ENCODE data around the gene PITPNB. TPM values are rescaled to one million over a fixed set of nuclear protein-coding genes. Genes with fewer than 3 reads are reported as not detected.

The PITPNB gene
- total RNA-seq, 1 donor from 2014 or later = 78.7 TPM

GRCh38 chr22:27896245-27896644, 22.8 kb downstream of the PITPNB start:
- H3K27me3 Mint-ChIP-seq (ENCODE audit: low read depth) = no peaks in the 10 kb centered on the region
- TF ChIP-seq CTCF (IDR thresholded peaks at IDR 0.05) = no peak
- no peak overlapping the region for H3K27ac Mint-ChIP-seq (ENCODE audit: unreplicated experiment)
- H3K4me1 Mint-ChIP-seq (ENCODE audit: low read depth) = peaks cover 10% of the 10 kb centered on the region
- no peak overlapping the region for H3K4me3 Mint-ChIP-seq (ENCODE audit: unreplicated experiment)
- DNase-seq (ENCODE audit: low spot score) = no peak
- H3K9me3 Mint-ChIP-seq (ENCODE audit: low read depth) = no peaks in the 10 kb centered on the region
- peaks cover 41% of the 10 kb centered on the region for H3K36me3 Mint-ChIP-seq (ENCODE audit: low read depth)

GRCh38 chr22:27895600-27895999, 23.5 kb downstream of the PITPNB start:
- Mint-ChIP-seq H3K4me1 (ENCODE audit: low read depth) (peaks cover 8% of the 10 kb centered on the region), H3K9me3 (ENCODE audit: low read depth) (no peaks in the 10 kb centered on the region), H3K27ac (ENCODE audit: unreplicated experiment) (no peak overlapping the region), H3K36me3 (ENCODE audit: low read depth) (peaks cover 38% of the 10 kb centered on the region), H3K27me3 (ENCODE audit: low read depth) (no peaks in the 10 kb centered on the region), H3K4me3 (ENCODE audit: unreplicated experiment) (no peak overlapping the region)
- no peak for DNase-seq (ENCODE audit: low spot score)
- no peak for TF ChIP-seq CTCF (IDR thresholded peaks at IDR 0.05)

GRCh38 chr22:27892811-27893210, 26.2 kb downstream of the PITPNB start:
- no peak overlapping the region for H3K4me3 Mint-ChIP-seq (ENCODE audit: unreplicated experiment)
- H3K4me1 Mint-ChIP-seq (ENCODE audit: low read depth) = peaks cover 10% of the 10 kb centered on the region
- peak overlapping the region; percentile 70 for H3K27ac Mint-ChIP-seq (ENCODE audit: unreplicated experiment)
- no peaks in the 10 kb centered on the region for H3K27me3 Mint-ChIP-seq (ENCODE audit: low read depth)
- TF ChIP-seq CTCF (IDR thresholded peaks at IDR 0.05) = no peak
- peaks cover 38% of the 10 kb centered on the region for H3K36me3 Mint-ChIP-seq (ENCODE audit: low read depth)
- H3K9me3 Mint-ChIP-seq (ENCODE audit: low read depth) = no peaks in the 10 kb centered on the region
- no peak for DNase-seq (ENCODE audit: low spot score)

GRCh38 chr22:27892064-27892463, 27.0 kb downstream of the PITPNB start:
- TF ChIP-seq CTCF (IDR thresholded peaks at IDR 0.05) = no peak
- no peak overlapping the region for H3K27ac Mint-ChIP-seq (ENCODE audit: unreplicated experiment)
- H3K4me1 Mint-ChIP-seq (ENCODE audit: low read depth) = peaks cover 17% of the 10 kb centered on the region
- no peak overlapping the region for H3K4me3 Mint-ChIP-seq (ENCODE audit: unreplicated experiment)
- no peaks in the 10 kb centered on the region for H3K9me3 Mint-ChIP-seq (ENCODE audit: low read depth)
- peaks cover 36% of the 10 kb centered on the region for H3K36me3 Mint-ChIP-seq (ENCODE audit: low read depth)
- DNase-seq (ENCODE audit: low spot score) = no peak
- H3K27me3 Mint-ChIP-seq (ENCODE audit: low read depth) = no peaks in the 10 kb centered on the region

GRCh38 chr22:27888310-27888709, 30.7 kb downstream of the PITPNB start:
- Mint-ChIP-seq H3K9me3 (ENCODE audit: low read depth) (no peaks in the 10 kb centered on the region), H3K4me1 (ENCODE audit: low read depth) (peaks cover 34% of the 10 kb centered on the region), H3K27ac (ENCODE audit: unreplicated experiment) (no peak overlapping the region), H3K27me3 (ENCODE audit: low read depth) (no peaks in the 10 kb centered on the region), H3K4me3 (ENCODE audit: unreplicated experiment) (no peak overlapping the region), H3K36me3 (ENCODE audit: low read depth) (peaks cover 25% of the 10 kb centered on the region)
- no peak for DNase-seq (ENCODE audit: low spot score)
- TF ChIP-seq CTCF (IDR thresholded peaks at IDR 0.05) = no peak

Measured in chondrocyte (in vitro differentiated cells).